ENCODE results near the gene PNPLA7. TPM values are rescaled to one million over a fixed set of nuclear protein-coding genes. Genes with fewer than 3 reads are reported as not detected.
A peak's percentile ranks its signal among the peaks of the same experiment; 100 is the strongest.

The PNPLA7 gene
- total and polyA plus RNA-seq, 2 of the 13 experiments (the other 11 are each of a cell fraction or from before 2014, with no cell fraction given), result 0.42 to 1.5 TPM

GRCh38 chr9:137458194-137459151 lies 91.7 kb downstream of the PNPLA7 start (continued):
- peak; percentile 56; the same call in 1 of the 2 replicates for TF ChIP-seq ZNF687 (CRISPR knock-in tag; IDR thresholded peaks at IDR 0.05)
- no peak for TF ChIP-seq FOXM1 (CRISPR knock-in tag; IDR thresholded peaks at IDR 0.05)
- no peak for TF ChIP-seq BCL6 (CRISPR knock-in tag; IDR thresholded peaks at IDR 0.05)
- no peak for TF ChIP-seq NFRKB (IDR thresholded peaks at IDR 0.05)
- no peak for TF ChIP-seq ZNF460 (CRISPR knock-in tag; IDR thresholded peaks at IDR 0.05; ENCODE audit: borderline replicate concordance)
- TF ChIP-seq SP2 (CRISPR knock-in tag; IDR thresholded peaks at IDR 0.05), result peak; percentile 43; the same call in 1 of the 2 replicates
- no peak for TF ChIP-seq JUN (CRISPR knock-in tag; IDR thresholded peaks at IDR 0.05)
- no peak for TF ChIP-seq ZNF761 (CRISPR knock-in tag; conservative IDR thresholded peaks at IDR 0.05)
- TF ChIP-seq ZNF562 (CRISPR knock-in tag; IDR thresholded peaks at IDR 0.05; ENCODE audit: borderline replicate concordance), result no peak
- no peak for TF ChIP-seq SNAPC5 (CRISPR knock-in tag; IDR thresholded peaks at IDR 0.05; ENCODE audit: borderline replicate concordance)
- no peak for TF ChIP-seq ZKSCAN8 (CRISPR knock-in tag; IDR thresholded peaks at IDR 0.05; ENCODE audit: borderline replicate concordance)
- TF ChIP-seq ZNF724P (CRISPR knock-in tag; IDR thresholded peaks at IDR 0.05; ENCODE audit: borderline replicate concordance), result peak; percentile 88; the same call in 1 of the 2 replicates
- TF ChIP-seq SIN3A (IDR thresholded peaks at IDR 0.05; ENCODE audit: borderline replicate concordance, low read depth, low read length), result no peak
- peak; percentile 76 for TF ChIP-seq RFX1 (IDR thresholded peaks at IDR 0.05)
- TF ChIP-seq ATF7-NPFF (CRISPR knock-in tag; IDR thresholded peaks at IDR 0.05; ENCODE audit: low read depth), result peak; percentile 49
- TF ChIP-seq THAP7 (CRISPR knock-in tag; IDR thresholded peaks at IDR 0.05), result no peak
- no peak for TF ChIP-seq MAX (IDR thresholded peaks at IDR 0.05)
- peak; percentile 54; the same call in 1 of the 2 replicates for TF ChIP-seq ZNF709 (CRISPR knock-in tag; IDR thresholded peaks at IDR 0.05)
- no peak for TF ChIP-seq ZNF251 (CRISPR knock-in tag; IDR thresholded peaks at IDR 0.05)
- TF ChIP-seq SKIL (CRISPR knock-in tag; IDR thresholded peaks at IDR 0.05; ENCODE audit: borderline replicate concordance), result no peak
- peak; percentile 46; the same call in 1 of the 2 replicates for TF ChIP-seq HDAC1 (CRISPR knock-in tag; IDR thresholded peaks at IDR 0.05)
- no peak for TF ChIP-seq JARID2 (CRISPR knock-in tag; IDR thresholded peaks at IDR 0.05; ENCODE audit: insufficient replicate concordance)
- TF ChIP-seq POLR2A (IDR thresholded peaks at IDR 0.05; ENCODE audit: insufficient read depth in 1 of 2, low read depth in 2 of 2, low read length in 2 of 2), result 0 out of 4 replicates have a peak, but pooled peaks of 1 of the 2 experiments have one; percentile 1

All from HepG2 (cell line).